Measurements from ENCODE around the gene BRINP1. TPM values are rescaled to one million over a fixed set of nuclear protein-coding genes. Genes with fewer than 3 reads are reported as not detected.

Gene BRINP1
- total RNA-seq, 1 experiment from 2014 or later = not detected

GRCh38 chr9:119412399-119412798, 43.2 kb upstream of the BRINP1 start:
- no peak for TF ChIP-seq EZH2 (IDR thresholded peaks at IDR 0.05; ENCODE audit: borderline replicate concordance, low read depth, low read length, poor library complexity, severe bottlenecking)
- TF ChIP-seq CTCF (conservative IDR thresholded peaks at IDR 0.05; ENCODE audit: low read depth, low read length) = no peak
- no peak for DNase-seq (ENCODE audit: low spot score)
- Histone ChIP-seq H3K27me3 (replicated peaks; ENCODE audit: insufficient read depth, low read depth, low read length, poor library complexity) (no peaks in the 10 kb centered on the region), H3K36me3 (ENCODE audit: insufficient read depth, low read length, poor library complexity, severe bottlenecking) (no peaks in the 10 kb centered on the region), H3K4me3 (ENCODE audit: low read depth, low read length, poor library complexity, severe bottlenecking) (no peak overlapping the region), H3K9me3 (ENCODE audit: low read depth, low read length, poor library complexity, severe bottlenecking) (no peaks in the 10 kb centered on the region), H3K27ac (ENCODE audit: low read depth, low read length, poor library complexity, severe bottlenecking) (no peak overlapping the region), H3K4me1 (ENCODE audit: insufficient read depth, low read length, poor library complexity, severe bottlenecking) (no peaks in the 10 kb centered on the region)
- ChIA-PET POLR2A (ENCODE audit: low non-redundant PET) (no interaction called here), CTCF (no interaction called here)
- intact Hi-C loops (cut with micrococcal nuclease; ENCODE audit: unreplicated experiment) = no loop called here
- no TSS peak for BruUV-seq (replicated peaks)

- CTCF ChIA-PET = no interaction called here
- H3K27ac ChIP-seq (ENCODE audit: low read depth, low read length, poor library complexity, severe bottlenecking) = no peak overlapping the region
- no peak for DNase-seq (ENCODE audit: low spot score)
- no peaks in the 10 kb centered on the region for H3K9me3 ChIP-seq (ENCODE audit: low read depth, low read length, poor library complexity, severe bottlenecking)
- no peaks in the 10 kb centered on the region for H3K36me3 ChIP-seq (ENCODE audit: insufficient read depth, low read length, poor library complexity, severe bottlenecking)
- no TSS peak for BruUV-seq (replicated peaks)
- no peaks in the 10 kb centered on the region for H3K4me1 ChIP-seq (ENCODE audit: insufficient read depth, low read length, poor library complexity, severe bottlenecking)
- TF ChIP-seq EZH2 (IDR thresholded peaks at IDR 0.05; ENCODE audit: borderline replicate concordance, low read depth, low read length, poor library complexity, severe bottlenecking) (no peak), CTCF (conservative IDR thresholded peaks at IDR 0.05; ENCODE audit: low read depth, low read length) (no peak)
- POLR2A ChIA-PET (ENCODE audit: low non-redundant PET) = no interaction called here
- no peaks in the 10 kb centered on the region for H3K27me3 ChIP-seq (replicated peaks; ENCODE audit: insufficient read depth, low read depth, low read length, poor library complexity)
- H3K4me3 ChIP-seq (ENCODE audit: low read depth, low read length, poor library complexity, severe bottlenecking) = no peak overlapping the region
- intact Hi-C loops (cut with micrococcal nuclease; ENCODE audit: unreplicated experiment) = no loop called here
Measured at GRCh38 chr9:119409552-119409951, 40.3 kb upstream of the BRINP1 start.

DNA sequence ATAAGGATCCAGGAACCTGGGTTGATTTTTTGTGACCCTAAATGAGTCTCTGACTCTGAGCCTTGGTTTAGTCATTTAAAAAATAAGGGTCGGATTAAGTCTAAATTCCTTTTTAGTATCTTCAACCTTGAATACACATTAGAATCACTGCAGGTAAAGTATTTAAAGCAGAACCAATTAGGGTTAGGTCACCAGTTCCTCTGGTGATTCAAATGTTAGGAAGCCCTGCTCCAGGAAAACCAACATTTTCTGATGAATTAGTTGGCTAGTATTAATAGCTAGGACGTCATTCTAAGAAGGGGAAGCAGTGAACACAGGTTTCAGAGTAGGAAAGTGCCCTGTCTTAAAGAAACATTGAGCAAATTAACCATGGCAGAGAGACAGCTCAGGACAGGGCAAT, 31.4 kb upstream of the BRINP1 start:
- no TSS peak for BruUV-seq (replicated peaks)
- intact Hi-C loops (cut with micrococcal nuclease; ENCODE audit: unreplicated experiment) = no loop called here
- CTCF ChIA-PET = no interaction called here

More for the DNA sequence above, 31.4 kb upstream of the BRINP1 start:
- Histone ChIP-seq H3K4me3 (ENCODE audit: low read depth, low read length, poor library complexity, severe bottlenecking) (no peak overlapping the region), H3K27me3 (replicated peaks; ENCODE audit: insufficient read depth, low read depth, low read length, poor library complexity) (no peaks in the 10 kb centered on the region), H3K36me3 (ENCODE audit: insufficient read depth, low read length, poor library complexity, severe bottlenecking) (no peaks in the 10 kb centered on the region), H3K9me3 (ENCODE audit: low read depth, low read length, poor library complexity, severe bottlenecking) (no peaks in the 10 kb centered on the region), H3K4me1 (ENCODE audit: insufficient read depth, low read length, poor library complexity, severe bottlenecking) (no peaks in the 10 kb centered on the region), H3K27ac (ENCODE audit: low read depth, low read length, poor library complexity, severe bottlenecking) (no peak overlapping the region)
- TF ChIP-seq CTCF (conservative IDR thresholded peaks at IDR 0.05; ENCODE audit: low read depth, low read length) (no peak), EZH2 (IDR thresholded peaks at IDR 0.05; ENCODE audit: borderline replicate concordance, low read depth, low read length, poor library complexity, severe bottlenecking) (no peak)
- DNase-seq (ENCODE audit: low spot score) = no peak
- POLR2A ChIA-PET (ENCODE audit: low non-redundant PET) = no interaction called here
